NCI-H1105 treated with DMSO at 0.1 percent for 48 hours (cell line): Measurements from ENCODE around the gene BMERB1.

Experiments used
- DNase-seq: peaks from one replicate; lab custom pipeline; 2025; lab: John Stamatoyannopoulos, UW

The BMERB1 gene

GRCh38 chr16:15498427-15499175, 64.2 kb downstream of the BMERB1 start:
- no peak for DNase-seq

DNA sequence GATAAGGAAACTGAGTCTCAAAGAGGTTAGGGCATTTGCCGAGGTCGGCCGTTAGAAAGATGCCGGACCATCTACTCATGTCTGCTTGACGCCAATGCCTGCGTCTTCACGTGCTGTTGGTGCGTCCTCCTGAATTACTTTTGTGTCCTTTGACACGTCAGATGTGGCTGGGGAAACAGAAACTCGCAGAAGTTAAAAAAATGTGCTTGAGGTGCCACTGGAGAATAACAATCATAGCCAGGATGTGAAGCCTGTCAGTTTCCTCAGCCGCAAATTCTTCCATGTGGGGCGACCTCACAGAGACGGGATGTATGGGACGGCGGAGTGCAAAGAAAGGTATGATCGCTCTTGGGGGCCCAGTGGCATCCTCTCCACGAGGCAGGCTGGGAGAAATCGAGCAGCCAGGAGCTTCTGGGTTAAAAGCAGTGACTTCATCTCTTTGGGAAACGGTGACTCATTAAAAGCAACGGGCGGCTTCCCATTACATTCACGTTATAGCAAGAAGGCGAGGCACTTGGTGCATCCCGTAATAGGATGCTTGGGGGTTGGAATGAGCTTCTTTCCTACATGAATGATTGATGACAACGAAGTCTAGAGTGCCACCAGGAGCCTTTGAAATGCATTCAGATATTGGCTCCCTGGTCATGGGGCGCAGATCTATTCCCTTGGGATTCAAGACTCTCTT, 67.8 kb downstream of the BMERB1 start:
- DNase-seq, result no peak

DNA sequence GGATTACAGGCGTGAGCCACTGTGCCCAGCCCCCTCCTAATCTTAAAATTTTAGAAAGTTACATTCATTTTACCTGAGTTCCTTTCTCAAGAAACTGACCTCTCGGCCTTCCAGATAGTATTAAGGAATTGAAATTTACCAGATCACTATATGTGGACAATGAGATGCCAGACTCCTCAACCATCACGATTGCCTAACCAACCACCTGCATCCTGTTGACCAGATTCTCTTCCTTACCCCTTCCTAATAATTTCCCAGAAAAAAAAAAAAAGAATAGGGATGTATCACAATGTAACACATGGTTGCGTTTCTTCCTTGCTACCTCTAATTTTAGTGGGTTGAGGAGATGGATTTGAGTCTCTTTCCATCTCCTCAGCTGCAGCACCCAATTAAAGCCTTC, 72.1 kb downstream of the BMERB1 start:
- no peak for DNase-seq

DNA sequence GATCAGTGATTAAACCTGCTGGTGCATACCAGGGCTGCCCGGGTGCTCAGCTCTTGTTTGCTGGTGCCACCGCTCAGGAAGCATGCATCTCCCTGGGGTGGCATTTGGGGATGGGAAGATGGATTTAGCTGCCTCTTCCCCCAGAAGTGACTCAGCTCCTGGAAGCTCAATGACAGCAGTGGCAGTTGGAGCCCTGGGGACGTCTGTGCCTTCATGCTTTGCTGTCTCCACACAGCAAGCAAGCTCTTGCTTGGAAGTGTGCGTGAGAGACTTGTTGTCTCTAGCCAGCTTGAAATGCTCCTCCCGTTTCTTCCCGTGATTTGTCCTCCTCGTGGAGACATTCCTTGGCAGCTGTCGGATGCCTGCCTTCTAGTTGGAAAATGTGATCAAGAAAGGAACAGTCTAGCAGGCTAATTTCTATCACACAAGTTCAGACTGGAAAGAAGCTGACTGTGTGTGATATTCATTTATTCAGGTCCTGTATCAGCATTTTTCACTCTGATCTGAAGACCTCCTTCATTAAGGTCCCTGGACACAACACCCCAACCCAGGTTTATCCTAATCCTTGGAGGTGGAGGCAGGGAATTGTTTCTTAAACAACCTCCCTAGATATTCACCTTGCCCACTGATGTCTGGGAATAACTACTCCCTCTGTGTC, 73.0 kb downstream of the BMERB1 start:
- DNase-seq, result no peak

DNA sequence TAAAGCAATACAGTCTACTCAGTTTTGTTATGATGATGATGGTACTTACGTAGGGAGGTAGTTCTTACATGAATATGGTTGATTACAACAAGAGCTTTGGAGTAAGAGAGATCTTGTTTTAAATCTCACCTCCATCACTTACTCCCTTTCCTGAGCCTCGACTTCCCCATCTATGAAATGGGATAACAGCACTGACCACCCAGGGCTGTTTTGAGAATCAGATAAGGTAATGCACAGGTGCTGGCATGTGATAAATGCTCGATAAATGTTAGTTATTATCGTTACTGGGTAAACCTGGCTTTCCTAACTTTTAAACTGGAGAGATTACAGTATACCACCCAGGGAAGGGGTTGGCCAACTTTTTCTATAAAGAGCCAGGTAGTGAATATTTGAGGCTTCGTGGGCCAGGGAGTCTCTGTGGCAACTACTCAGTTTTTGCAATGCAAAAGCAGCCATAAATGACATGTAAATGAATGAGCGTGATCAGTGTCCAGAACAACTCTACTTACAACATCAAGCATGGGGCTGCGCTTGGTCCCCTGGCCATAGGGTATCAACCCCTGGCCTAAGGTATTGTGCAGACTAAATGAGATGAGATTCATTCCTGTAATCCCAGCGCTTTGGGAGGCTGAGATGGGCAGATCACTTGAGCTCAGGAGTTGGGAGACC, 73.7 kb downstream of the BMERB1 start:
- no peak for DNase-seq

- DNase-seq, result no peak
These were observed 74.7 kb downstream of the BMERB1 start for GRCh38 chr16:15509051-15509592.

DNA sequence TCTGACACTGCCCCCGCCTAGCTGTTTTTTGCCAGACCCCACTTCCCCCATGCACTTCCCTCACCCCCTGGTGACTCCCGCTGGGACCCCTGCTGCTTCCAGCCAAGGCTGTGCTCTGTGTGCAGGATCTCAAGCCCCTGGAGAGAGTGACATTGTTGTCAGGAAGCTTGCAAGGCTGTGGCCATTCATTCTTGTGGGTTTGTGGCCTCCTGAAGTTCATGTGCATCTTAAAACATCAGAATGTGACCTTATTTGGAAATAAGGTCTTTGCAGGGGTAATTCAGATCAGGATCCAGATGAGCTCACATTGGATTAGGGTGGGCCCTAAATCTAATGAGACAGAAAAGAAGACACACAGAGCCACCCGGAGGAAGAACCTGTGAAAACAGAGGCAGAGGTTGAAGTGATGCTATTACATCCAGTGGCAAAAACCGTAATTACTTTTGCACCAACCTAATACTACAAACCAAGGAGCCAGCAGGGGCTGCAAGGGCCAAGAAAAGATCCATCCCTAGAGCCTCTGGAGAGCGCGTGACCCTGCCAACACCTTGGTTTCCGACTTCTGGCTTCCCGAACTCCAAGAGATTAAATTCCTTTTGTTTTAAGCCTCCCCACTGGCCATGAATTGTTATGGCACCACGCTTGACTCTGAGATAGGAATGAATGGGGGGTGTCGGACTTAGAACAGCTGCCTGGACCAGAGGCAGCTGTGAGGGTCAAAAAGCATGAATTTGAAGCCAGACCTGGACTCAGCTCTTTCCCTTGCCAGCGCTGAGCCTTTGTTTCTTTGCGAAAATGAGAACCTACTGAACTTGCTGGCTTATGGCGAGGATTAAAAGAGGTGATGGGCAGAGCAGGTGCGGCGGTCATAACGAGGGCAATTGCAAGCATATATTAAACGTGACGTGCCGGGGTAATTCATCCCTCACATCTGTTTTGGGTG, 75.5 kb downstream of the BMERB1 start:
- DNase-seq, result no peak

GRCh38 chr16:15510992-15511391, 76.6 kb downstream of the BMERB1 start:
- no peak for DNase-seq

GRCh38 chr16:15511759-15512487, 77.5 kb downstream of the BMERB1 start:
- DNase-seq, result no peak

- DNase-seq, result no peak
These were observed 78.8 kb downstream of the BMERB1 start for GRCh38 chr16:15513156-15513555.

DNA sequence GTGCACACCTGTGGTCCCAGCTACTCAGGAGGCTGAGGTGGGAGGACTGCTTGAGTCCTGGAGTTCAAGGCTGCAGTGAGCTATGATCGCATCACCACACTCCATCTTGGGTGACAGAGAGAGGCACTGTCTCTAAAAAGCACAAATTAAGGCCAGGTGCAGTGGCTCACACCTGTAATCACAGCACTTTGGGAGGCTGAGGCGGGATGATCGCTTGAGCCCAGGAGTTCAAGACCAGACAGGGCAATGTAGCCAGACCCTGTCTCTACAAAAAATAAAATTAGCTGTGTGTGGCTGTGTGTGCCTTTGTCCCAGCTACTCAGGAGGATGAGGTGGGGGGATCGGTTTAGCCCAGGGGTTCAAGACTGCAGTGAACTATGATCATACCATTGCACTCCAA, 81.6 kb downstream of the BMERB1 start:
- DNase-seq, result no peak

GRCh38 chr16:15516609-15517008, 82.2 kb downstream of the BMERB1 start:
- DNase-seq, result no peak

DNA sequence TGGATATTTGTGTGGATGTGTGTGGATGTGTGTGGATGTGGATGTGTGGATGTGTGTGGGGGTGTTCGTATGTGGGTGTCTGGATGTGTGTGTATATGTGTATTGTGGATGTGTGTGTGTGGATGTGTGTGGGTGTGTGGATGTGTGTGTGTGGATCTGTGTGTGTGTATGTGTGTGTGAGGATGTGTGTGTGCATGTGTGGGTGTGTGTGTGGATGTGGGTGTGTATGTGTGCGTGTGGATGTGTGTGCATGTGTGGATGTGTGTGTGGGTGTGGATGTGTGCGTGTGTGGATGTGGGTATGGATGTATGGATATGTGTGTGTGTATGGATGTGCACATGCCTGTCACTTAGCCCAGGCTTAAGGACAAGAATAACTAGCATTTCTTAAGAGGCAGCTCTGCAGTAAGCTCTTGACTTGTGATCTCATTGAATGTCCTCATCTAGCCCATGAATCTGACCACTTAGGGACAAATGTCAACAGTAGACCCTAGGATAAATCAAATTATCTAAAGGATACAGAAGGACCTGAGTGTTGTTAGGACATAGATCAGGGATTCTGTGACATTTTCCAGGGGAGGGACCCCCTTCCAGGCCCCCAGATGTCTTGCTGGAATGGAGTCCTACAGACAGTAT, 83.5 kb downstream of the BMERB1 start:
- no peak for DNase-seq

GRCh38 chr16:15518381-15519351, 84.3 kb downstream of the BMERB1 start:
- DNase-seq, result no peak

DNA sequence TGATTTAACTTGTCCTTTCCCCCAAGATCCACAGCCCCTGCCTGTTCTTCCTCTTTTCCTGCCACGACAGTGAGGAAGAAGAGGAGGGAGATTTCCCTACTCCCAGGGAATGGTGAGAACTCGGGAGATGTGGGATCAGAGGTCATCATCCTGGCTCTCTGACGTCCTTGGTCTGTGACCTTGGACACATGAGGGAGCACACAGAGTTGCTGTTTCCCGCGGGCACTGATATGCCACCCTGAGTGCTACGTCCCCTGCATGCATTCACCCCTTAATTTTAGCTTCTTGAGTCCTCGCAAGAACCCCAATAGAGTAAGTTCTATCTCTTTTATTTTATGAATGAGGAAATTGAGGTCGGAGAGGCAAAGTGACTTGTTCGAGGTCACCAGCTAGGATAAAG, 85.4 kb downstream of the BMERB1 start:
- DNase-seq, result no peak

DNA sequence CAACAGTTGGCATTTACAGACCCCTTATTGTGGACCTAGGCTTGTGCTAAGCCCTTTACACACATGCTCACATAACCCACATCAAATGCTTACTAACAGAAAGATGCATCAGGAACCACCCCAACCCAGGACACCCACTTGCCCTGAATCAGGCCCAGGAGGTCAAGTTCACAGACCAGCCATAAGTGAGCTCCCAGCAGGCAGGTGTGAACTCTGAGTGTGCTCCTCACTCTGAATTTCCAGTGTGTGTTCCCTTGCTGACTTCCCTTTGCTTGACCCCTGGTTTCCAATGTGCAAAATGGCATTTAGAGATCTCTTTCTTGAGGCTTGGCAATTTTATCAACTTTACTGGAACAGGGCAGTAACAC, 87.0 kb downstream of the BMERB1 start:
- DNase-seq, result no peak

GRCh38 chr16:15521758-15522509, 87.5 kb downstream of the BMERB1 start:
- DNase-seq, result no peak

DNA sequence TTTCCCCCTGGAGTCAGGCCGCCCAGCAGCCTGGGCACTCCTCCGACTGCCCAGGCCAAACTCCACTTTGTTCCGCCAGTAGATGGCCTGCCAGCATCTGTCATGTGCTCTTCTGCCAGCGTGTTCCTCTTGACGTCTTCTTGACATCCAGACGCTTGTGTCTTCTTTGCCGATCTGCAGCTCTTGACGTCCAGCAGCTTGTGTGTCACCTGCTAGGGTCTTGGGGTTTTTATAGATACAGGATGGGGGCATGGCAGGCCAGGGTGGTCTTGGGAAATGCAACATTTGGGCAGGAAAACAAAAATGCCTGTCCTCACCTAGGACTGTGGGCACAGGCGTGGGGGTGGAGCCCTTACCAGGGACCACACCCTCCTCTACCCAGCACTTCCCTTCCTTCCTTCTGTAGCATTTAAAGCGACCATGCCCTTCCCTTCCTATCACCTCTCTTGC, 88.7 kb downstream of the BMERB1 start:
- no peak for DNase-seq
